HG02623 (cell line): ENCODE data around the gene ZFAND2A.
"Not testable (repeated sequence)": the region's sequence is repeated elsewhere in the genome, so short reads cannot be mapped to it uniquely, and the experiment has no call there.

ENCODE experiments used
- ATAC-seq: cut with Tn5 transposase; IDR thresholded peaks from one replicate; pipeline ENCODE4 v1.9.1; 2021; ENCODE audit warnings: moderate library complexity; ENCODE audit not compliant: unreplicated experiment

The ZFAND2A gene

GRCh38 chr7:1175967-1176851 lies 16.2 kb upstream of the ZFAND2A start:
- no peak for ATAC-seq

- no peak for ATAC-seq
Measured at GRCh38 chr7:1175597-1175966, 15.6 kb upstream of the ZFAND2A start.

GRCh38 chr7:1174881-1175596 lies 15.0 kb upstream of the ZFAND2A start:
- ATAC-seq = no peak

GRCh38 chr7:1174002-1174401 lies 14.0 kb upstream of the ZFAND2A start:
- ATAC-seq = no peak

GRCh38 chr7:1172666-1173523 lies 12.9 kb upstream of the ZFAND2A start:
- ATAC-seq = no peak

- not testable (repeated sequence) for ATAC-seq
Measured at GRCh38 chr7:1171516-1171915, 11.5 kb upstream of the ZFAND2A start.

GRCh38 chr7:1170741-1171501 lies 10.9 kb upstream of the ZFAND2A start:
- ATAC-seq = no peak

GRCh38 chr7:1169409-1170368 lies 9.7 kb upstream of the ZFAND2A start:
- peak; percentile 78 for ATAC-seq

- no peak for ATAC-seq
Measured at GRCh38 chr7:1168422-1168821, 8.4 kb upstream of the ZFAND2A start.

GRCh38 chr7:1164436-1164835 lies 4.4 kb upstream of the ZFAND2A start:
- ATAC-seq = no peak

- ATAC-seq = no peak
Measured at GRCh38 chr7:1163121-1163520, 3.1 kb upstream of the ZFAND2A start.

- no peak for ATAC-seq
Measured at GRCh38 chr7:1160670-1161021, 650 bp upstream of the ZFAND2A start.

- ATAC-seq = not testable (repeated sequence)
Measured at GRCh38 chr7:1159231-1159630, 765 bp downstream of the ZFAND2A start.

GRCh38 chr7:1158203-1159126 lies 1.5 kb downstream of the ZFAND2A start:
- no peak for ATAC-seq

- no peak for ATAC-seq
Measured at GRCh38 chr7:1156782-1157535, 3.0 kb downstream of the ZFAND2A start.

- not testable (repeated sequence) for ATAC-seq
Measured at GRCh38 chr7:1155818-1156781, 3.9 kb downstream of the ZFAND2A start.
